Measurements from ENCODE around the gene THSD4.

DNA sequence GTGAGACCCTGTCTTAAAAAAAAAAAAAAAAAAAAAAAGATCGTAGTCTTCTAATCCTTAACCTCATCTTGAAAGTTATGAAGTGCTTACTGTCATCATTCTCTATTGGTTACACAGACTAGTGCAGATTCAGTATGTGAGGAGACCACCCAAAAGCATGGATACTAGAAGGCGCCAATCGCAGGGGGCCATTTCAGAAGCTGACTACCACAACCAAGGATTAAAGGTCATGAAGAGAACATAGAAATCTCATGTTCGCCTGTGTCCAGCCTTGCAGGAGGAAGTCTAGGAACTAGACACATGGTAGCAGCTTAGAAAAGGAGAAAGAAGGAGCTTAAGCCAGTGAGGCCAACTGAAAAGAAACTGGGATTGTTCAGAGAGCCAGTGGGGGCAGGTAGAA, 207.8 kb downstream of the THSD4 start:
- TF ChIP-seq CHCHD3 (CRISPR knock-in tag; IDR thresholded peaks at IDR 0.05) (no peak), POLR2AphosphoS5 (IDR thresholded peaks at IDR 0.05; ENCODE audit: control insufficient read depth, insufficient read depth, low read depth, low read length) (no peak), SIRT6 (IDR thresholded peaks at IDR 0.05; ENCODE audit: low read depth, low read length) (no peak), TFAM (CRISPR knock-in tag; conservative IDR thresholded peaks at IDR 0.05) (no peak), MXI1 (IDR thresholded peaks at IDR 0.05; ENCODE audit: low read depth, low read length) (no peak)
- TF ChIP-seq, protein P1, sequence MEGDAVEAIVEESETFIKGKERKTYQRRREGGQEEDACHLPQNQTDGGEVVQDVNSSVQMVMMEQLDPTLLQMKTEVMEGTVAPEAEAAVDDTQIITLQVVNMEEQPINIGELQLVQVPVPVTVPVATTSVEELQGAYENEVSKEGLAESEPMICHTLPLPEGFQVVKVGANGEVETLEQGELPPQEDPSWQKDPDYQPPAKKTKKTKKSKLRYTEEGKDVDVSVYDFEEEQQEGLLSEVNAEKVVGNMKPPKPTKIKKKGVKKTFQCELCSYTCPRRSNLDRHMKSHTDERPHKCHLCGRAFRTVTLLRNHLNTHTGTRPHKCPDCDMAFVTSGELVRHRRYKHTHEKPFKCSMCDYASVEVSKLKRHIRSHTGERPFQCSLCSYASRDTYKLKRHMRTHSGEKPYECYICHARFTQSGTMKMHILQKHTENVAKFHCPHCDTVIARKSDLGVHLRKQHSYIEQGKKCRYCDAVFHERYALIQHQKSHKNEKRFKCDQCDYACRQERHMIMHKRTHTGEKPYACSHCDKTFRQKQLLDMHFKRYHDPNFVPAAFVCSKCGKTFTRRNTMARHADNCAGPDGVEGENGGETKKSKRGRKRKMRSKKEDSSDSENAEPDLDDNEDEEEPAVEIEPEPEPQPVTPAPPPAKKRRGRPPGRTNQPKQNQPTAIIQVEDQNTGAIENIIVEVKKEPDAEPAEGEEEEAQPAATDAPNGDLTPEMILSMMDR (IDR thresholded peaks at IDR 0.05 in 2 of 3, conservative IDR thresholded peaks at IDR 0.05 in 1 of 3; ENCODE audit: insufficient read depth in 2 of 3, low read depth in 1 of 3, low read length in 3 of 3): no peak
